H1 (cell line): ENCODE results near the gene DXO.

Experiments used
- POLR2AphosphoS5 ChIP-seq: IDR thresholded peaks from 2 replicates; pipeline ENCODE4 v1.6.1; 2011; ENCODE audit warnings: low read depth, low read length
- TF ChIP-seq, protein P1 (sequence below), 3 experiments: IDR thresholded peaks; 1 replicate in 2 of 3; 2 replicates in 1 of 3; pipeline versions ENCODE4 v1.5.1 to v1.6.1; 2011; ENCODE audit warnings: low read length in 3 of 3, mild to moderate bottlenecking in 3 of 3, inconsistent platforms in 2 of 3, low read depth in 1 of 3, moderate library complexity in 1 of 3; ENCODE audit not compliant: insufficient read depth in 1 of 3; ENCODE audit errors: control extremely low read depth in 1 of 3

DNA sequence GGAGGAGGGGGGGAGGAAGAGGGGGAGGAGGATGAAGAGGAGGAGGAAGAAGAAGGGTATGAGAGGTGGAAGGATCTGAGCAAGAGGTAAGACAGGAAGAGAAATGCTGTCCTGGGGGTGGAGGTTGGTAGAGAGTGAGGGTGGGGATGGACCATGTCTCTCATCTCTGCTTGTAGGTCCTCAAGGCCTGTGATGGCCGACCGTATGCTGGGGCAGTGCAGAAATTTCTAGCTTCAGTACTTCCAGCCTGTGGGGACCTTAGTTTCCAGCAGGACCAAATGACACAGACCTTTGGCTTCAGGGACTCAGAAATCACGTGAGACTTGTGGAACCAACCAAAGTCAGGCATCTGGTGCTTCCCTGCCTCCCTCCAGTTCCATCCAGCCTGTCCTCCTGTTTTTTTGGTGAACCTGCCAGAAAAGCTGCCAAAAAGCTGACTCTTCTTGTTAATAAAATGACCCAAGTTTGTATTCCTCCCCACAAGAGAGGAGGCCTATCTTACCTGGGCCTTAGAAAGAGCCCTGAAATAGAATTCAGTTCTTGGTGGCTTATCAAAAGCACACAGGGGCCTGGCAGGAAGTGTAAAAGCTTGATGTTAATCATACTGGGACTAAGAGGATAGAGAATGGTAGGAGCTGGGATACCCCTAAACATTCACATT lies 7.4 kb upstream of the DXO start:
- TF ChIP-seq, protein P1, sequence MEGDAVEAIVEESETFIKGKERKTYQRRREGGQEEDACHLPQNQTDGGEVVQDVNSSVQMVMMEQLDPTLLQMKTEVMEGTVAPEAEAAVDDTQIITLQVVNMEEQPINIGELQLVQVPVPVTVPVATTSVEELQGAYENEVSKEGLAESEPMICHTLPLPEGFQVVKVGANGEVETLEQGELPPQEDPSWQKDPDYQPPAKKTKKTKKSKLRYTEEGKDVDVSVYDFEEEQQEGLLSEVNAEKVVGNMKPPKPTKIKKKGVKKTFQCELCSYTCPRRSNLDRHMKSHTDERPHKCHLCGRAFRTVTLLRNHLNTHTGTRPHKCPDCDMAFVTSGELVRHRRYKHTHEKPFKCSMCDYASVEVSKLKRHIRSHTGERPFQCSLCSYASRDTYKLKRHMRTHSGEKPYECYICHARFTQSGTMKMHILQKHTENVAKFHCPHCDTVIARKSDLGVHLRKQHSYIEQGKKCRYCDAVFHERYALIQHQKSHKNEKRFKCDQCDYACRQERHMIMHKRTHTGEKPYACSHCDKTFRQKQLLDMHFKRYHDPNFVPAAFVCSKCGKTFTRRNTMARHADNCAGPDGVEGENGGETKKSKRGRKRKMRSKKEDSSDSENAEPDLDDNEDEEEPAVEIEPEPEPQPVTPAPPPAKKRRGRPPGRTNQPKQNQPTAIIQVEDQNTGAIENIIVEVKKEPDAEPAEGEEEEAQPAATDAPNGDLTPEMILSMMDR (IDR thresholded peaks at IDR 0.05; ENCODE audit: control extremely low read depth in 1 of 3, insufficient read depth in 1 of 3, low read depth in 1 of 3, low read length in 3 of 3), result no peak
- no peak for TF ChIP-seq POLR2AphosphoS5
